ENCODE results near the gene EFNA5. TPM values are rescaled to one million over a fixed set of nuclear protein-coding genes. Genes with fewer than 3 reads are reported as not detected.

EFNA5 gene
- total and polyA plus RNA-seq, 10 of the 15 experiments (the other 5 are each of a cell fraction or from before 2014, with no cell fraction given), result 0.19 to 12.6 (median 3.9) TPM

DNA sequence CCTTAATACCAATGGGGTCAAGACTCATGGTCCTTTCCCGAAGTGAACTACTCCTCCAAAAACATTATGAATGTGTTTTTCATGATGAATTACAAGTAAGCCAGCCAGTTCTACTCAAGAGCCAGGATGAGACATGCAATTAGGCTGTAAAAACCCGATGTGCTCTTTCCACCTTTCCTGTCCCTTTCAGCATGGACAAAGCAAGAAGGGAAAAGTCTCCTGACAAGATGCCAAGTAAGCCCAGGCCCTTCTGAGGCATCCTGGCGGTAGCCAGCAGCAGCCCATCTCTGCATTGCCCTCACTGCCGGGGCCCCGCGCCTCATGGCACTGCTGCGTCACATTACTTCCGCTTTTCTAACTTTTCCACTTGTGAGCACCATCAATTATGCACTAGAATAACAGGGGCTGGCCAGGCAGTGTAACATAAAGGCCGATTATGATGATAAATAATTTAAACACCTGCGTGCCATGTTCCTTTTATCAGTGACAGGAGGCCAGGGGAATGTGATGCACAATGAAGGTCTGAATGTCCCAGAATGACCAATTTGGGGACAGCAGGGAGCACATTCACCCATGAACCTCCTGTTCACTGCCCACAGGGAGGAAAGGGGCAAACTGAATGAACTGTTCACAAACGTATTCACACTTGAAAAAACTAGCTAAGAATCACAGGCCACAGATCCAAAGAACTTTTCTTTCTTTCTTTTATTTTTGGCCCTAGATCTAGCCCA, 37.4 kb downstream of the EFNA5 start (continued):
- TF ChIP-seq, protein P1, sequence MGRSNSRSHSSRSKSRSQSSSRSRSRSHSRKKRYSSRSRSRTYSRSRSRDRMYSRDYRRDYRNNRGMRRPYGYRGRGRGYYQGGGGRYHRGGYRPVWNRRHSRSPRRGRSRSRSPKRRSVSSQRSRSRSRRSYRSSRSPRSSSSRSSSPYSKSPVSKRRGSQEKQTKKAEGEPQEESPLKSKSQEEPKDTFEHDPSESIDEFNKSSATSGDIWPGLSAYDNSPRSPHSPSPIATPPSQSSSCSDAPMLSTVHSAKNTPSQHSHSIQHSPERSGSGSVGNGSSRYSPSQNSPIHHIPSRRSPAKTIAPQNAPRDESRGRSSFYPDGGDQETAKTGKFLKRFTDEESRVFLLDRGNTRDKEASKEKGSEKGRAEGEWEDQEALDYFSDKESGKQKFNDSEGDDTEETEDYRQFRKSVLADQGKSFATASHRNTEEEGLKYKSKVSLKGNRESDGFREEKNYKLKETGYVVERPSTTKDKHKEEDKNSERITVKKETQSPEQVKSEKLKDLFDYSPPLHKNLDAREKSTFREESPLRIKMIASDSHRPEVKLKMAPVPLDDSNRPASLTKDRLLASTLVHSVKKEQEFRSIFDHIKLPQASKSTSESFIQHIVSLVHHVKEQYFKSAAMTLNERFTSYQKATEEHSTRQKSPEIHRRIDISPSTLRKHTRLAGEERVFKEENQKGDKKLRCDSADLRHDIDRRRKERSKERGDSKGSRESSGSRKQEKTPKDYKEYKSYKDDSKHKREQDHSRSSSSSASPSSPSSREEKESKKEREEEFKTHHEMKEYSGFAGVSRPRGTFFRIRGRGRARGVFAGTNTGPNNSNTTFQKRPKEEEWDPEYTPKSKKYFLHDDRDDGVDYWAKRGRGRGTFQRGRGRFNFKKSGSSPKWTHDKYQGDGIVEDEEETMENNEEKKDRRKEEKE (IDR thresholded peaks at IDR 0.05), result no peak

DNA sequence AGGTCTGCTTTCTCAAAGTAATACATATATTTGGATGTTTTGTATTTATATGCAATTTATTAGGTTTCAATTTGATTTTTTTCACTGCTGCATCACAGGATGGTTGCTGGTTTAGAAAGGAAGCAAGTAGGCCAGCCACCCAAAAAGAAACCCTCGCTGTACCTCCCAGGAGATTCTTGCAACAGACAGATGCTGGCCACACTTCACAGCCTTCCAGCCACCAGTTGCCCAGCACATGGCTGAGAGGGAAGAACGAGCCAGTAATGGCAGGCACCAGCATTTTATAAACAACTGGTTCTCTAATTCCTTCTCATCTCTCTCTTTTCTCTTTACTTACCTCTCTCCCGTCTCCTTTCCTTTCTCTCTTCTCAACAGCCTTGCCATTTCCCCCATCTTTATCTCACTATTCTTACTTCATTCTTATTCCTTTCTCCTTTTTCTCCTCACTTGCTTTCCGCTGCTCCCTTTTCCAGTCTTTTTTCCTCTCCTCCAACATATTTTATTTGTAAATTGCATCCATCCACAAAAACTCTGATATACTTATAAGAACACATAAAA, 38.9 kb downstream of the EFNA5 start:
- FAIRE-seq (no peak), DNase-seq (ENCODE audit: low read depth, low spot score) (no peak), ATAC-seq (peak; percentile 49)
- Histone ChIP-seq H3K9ac (ENCODE audit: control insufficient read depth, insufficient read depth, low read length) (no peak overlapping the region), H3K27ac (ENCODE audit: control insufficient read depth, insufficient read depth) (no peak overlapping the region), H3K4me2 (ENCODE audit: control insufficient read depth, insufficient read depth) (no peak overlapping the region), H3K36me3 (ENCODE audit: control insufficient read depth in 2 of 2, insufficient read depth in 2 of 2, low read length in 1 of 2) (no peaks in the 10 kb centered on the region), H3K9me3 (replicated peaks; ENCODE audit: control insufficient read depth, insufficient read depth, low read length) (no peaks in the 10 kb centered on the region; the same call in 2 of the 3 replicates), H3K4me3 (no peak overlapping the region), H3K79me2 (ENCODE audit: control insufficient read depth, insufficient read depth, low read length) (peaks cover 6% of the 10 kb centered on the region), H4K20me1 (ENCODE audit: control insufficient read depth, insufficient read depth) (no peaks in the 10 kb centered on the region), H3K4me1 (ENCODE audit: control insufficient read depth, insufficient read depth, low read length) (no peaks in the 10 kb centered on the region), H2AFZ (ENCODE audit: control insufficient read depth, low read depth, low read length) (no peak overlapping the region), H3K27me3 (replicated peaks in 1 of 2; ENCODE audit: control insufficient read depth in 2 of 2, insufficient read depth in 2 of 2, low read length in 1 of 2) (no peaks in the 10 kb centered on the region)
- 9% methylated on average over 4 of the region's 4 CpGs for WGBS (ENCODE audit: insufficient coverage, insufficient replicate concordance, low lambda C conversion rate, missing lambda C conversion rate)
- in situ Hi-C loops (cut with MboI) (no loop called here), intact Hi-C loops (cut with micrococcal nuclease; ENCODE audit: unreplicated experiment) (no loop called here)
- no TSS peak for BruUV-seq (replicated peaks)
- ChIA-PET CTCF (no interaction called here), POLR2A (no interaction called here), RAD21 (ENCODE audit: unreplicated experiment) (no interaction called here), SMC1A (ENCODE audit: uncharacterized antibody, unreplicated experiment) (no interaction called here)
- TF ChIP-seq HCFC1 (IDR thresholded peaks at IDR 0.05; ENCODE audit: low read length), result no peak
